Hematopoietic multipotent progenitor cell treated with erythropoietin and hydrocortisone succinate and interleukin-3 and kit ligand, for 15 days (in vitro differentiated cells): ENCODE measurements around the gene OVCH1.
"Not testable (repeated sequence)": the region's sequence is repeated elsewhere in the genome, so short reads cannot be mapped to it uniquely, and the experiment has no call there.

Experiments used
- DNase-seq: peaks from one replicate; pipeline ENCODE4 v3.0.0-alpha.2; 2015; ENCODE audit warnings: low spot score

OVCH1 gene

DNA sequence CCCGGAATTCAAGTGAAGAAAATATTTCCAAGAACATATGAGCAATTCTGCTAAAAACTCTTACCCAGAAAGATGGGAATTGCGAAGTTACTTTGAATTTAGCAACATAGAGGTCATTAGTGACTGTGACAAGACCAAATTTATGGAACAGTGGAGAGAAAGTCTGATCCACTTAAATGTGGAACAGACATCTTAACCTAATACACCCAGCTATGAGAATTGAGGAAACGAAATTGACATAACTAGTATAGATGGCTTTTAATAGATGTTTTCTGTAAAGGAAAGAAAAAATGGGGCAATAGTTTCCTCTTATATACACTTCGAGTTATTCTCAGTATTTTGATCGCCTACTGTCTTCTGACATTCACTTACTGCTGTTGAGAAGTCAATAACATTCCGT, 4.6 kb downstream of the OVCH1 start:
- no peak for DNase-seq

DNA sequence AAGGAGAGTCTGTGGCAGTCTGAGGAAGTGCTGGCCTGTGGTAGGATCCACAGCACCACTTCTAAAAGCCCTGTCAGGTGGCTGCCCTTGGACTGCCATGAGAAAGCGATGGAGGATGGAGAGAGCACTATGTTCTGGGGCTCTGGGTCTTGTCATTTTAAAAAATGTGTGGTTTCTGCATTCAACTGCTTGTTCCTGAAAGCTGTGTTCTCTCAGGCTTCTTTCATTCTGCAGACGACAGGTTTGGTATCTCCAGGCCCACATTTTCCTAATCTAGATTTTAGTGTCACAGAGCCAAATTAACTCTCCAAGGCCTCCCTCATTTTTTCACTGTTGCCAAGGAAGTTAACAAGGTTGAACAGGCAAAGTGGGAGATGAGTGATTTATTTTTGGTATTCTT, 10.5 kb downstream of the OVCH1 start:
- DNase-seq: no peak

DNA sequence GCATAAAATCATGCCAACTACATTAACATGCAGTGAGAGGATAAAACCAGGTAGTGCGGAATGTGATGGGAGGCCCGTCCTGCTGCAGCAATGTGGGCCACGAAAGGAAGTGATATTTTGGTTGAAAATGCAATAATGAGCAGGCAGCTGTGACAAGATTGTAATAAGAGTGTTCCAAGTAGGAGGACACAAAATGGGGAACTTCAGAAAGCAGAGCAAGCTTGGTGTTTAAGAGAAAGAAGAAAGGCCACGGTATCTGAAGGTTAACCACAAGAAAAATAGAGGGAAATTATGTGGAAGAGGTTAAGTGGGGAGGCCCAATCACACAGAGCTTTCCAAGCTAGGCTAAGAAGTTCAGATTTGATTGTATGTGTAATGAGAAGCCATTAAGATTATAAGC, 34.3 kb downstream of the OVCH1 start:
- DNase-seq: no peak

DNA sequence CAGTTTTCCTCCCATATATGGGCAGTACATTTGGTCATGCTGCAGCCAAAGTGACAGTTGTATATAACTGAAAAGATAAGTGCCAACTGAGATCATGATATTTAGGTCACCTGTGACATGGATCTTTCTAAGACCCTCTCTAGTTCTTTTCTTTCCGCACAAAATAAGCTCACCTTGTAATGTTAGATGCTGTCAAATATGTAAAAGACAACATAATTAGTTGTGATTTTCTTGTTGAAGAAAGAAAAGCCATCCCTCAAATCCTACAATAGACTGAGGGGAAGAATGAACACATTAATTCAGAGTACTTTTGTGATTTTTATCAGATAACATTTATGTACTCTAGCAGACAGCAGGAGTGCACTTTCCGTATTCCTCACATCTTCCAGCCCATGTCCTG, 37.4 kb downstream of the OVCH1 start:
- DNase-seq: no peak

DNA sequence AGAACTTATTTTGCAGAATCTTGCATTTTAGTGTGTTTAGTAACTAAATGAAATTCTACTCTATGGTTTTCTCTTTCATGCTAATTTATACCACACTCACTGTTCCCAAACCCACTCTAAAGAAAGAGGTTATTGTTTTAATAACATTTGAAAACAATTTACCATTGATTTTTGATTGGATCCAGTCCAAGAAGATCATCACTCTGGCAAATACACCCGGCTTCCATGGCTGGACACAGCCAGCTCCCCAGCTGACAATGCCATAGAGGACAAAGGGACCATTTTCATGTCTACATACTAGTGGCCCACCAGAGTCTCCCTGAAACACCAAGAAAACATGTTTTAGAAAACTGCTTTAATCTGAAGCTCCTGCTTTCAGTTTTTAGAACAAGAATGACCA, 42.4 kb downstream of the OVCH1 start:
- no peak for DNase-seq

DNA sequence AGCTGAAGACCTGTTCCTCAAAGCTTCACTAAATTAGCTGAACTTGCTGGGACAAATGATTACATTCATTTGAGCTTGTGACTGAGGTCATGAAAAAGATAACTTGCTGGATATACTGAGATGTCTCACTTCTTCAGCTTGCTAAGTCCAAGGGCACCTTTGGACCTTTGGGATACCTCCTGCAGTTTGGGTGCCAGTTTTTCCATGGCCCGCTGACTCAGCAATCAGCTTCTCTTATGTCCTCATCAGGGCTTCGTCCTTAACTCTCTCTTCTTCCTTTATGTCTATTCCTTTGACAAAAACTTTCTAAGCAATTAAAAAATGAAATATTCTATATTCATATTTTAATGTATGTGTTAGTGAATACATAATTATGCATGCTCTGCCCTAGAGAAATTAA, 45.6 kb downstream of the OVCH1 start:
- no peak for DNase-seq

DNA sequence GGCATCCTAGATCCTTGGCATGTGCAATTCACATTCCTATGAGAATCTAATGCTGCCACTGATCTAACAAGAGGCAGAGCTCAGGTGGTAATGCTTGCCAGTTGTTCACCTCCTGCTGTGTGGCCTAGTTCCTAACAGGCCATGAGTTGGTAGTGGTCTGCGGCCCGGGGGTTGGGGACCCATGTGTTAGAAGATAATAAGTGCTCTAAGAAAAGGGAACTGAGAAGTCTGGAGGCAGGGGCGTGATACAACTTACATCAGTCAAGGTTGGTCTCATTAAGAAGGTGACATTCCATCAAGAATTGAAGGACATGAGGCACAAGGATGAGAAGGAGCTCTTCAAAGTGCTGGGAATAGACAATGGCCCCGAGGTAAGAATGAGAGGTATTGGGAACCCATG, 49.3 kb downstream of the OVCH1 start:
- no peak for DNase-seq

DNA sequence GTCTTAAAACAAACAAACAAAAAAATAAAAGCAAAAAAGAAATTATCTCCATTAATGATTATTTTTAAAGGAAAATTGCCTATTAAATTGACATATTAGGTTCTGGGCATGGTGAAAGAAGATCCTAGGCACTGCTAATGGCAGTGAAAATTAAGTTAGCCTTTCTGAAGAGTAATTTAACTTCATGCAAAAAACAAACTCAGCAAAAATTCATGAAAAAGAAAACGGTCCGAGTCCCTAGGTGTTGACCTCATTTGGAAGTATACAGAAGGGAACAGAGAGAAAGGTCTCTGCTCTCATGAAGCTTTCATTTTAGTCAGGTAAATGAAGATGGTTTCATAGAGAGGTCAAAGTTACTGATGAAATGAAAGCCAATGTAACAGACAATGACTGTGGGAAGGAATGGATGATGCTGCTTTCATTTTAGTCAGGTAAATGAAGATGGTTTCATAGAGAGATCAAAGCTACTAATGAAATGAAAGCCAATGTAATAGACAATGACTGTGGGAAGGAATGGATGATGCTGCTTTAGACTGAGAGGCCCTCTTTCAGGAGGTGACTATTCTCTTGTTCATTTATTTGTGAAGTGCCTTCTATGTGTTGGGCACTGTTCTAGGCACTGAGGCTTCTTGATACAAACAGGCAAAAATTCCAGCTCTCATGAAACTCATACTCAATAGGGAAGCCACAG, 50.1 kb downstream of the OVCH1 start:
- DNase-seq: no peak

DNA sequence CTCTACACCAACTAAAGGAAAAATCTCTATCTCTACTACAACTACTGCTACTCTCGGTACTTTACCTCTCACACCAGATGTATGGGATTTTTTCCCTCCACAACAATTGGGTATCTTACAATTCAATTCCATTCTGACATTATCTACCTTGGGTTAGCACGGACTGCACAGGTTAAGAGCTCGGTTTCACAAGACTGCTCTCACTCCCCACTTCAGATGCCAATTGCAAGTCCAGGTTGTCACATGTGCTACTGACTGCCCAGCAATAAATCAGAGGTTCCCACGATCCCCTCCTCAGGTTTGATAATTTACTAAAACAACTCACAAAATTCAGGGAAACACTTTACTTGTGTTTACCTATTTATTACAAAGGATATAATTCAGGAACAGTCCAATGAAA, 58.0 kb downstream of the OVCH1 start:
- no peak for DNase-seq

DNA sequence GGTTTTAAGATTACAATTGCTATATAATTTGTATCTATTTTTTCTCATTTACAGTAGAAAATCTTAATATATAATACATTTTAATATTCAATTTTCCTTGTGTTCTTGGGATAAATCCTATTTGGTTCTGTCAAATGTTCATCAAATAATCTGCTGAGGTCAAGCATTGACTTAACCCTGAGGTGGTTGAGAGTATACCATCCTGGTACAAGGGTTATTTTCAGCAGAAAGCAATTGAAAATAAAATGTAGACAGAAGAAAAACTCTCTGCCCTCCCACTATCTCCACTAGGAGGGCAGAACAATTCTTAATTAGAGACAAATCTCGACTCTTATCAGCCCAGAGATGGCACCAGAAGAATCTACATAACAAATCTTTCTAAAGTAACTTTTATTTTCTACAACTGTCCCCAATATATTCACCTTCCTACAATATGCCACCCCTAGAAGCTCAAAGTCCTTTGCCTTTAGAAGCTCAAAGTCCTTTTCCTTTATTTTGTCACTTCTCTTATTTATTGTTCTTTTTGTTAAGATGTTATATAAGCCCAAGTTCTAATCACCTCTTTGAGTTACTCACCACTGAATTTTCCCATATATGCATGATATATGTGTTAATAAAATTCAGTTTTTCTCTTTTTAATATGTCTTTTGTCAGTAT, 58.6 kb downstream of the OVCH1 start:
- DNase-seq: no peak

DNA sequence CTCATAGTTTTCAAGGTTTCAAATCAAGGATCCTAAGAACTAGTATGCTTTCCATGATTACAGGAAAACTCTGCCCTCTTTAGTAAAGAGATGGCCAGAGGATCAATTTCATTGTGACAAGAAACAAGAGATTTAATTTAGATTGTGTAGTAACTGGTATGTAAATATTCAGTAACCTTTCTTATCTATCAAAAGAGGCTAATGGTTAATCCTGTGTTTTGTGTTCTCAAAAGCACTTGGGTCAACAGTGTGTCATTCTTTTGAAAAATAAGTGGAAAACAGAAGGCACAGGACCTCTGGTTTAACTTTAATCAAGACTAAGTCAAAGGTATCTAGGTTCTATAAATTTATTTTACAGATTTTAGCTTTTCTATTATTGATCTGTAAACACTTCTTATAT, 59.9 kb downstream of the OVCH1 start:
- DNase-seq: no peak

DNA sequence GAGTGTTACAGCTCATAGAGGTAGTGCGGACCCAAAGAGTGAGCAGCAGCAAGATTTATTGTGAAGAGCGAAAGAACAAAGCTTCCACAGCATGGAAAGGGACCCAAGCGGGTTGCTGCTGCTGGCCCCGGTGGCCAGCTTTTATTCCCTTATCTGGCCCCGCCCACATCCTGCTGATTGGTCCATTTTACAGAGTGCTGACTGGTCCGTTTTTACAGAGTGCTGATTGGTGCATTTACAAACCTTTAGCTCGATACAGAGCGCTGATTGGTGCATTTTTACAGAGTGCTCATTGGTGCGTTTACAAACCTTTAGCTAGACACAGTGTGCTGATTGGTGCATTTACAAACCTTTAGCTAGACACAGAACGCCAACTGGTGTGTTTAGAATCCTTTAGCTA, 60.7 kb downstream of the OVCH1 start:
- DNase-seq: not testable (repeated sequence)

DNA sequence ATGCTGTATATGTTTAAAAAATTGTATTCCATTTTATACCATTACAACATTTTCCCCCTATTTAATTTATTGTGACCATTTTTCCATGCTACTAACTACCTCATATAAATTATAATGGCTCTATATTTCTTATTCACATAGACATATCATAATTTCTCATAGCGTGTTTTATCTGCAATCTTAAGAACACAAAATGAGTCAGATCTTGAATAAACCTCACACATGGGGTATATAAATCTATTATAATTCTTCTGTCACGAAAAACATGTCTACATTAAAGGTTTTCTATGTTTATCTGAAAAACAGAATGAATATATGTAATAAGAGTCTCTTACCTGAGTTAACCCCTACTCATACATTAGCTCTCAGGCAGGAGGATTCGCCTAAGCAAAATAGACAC, 66.0 kb downstream of the OVCH1 start:
- DNase-seq: no peak

DNA sequence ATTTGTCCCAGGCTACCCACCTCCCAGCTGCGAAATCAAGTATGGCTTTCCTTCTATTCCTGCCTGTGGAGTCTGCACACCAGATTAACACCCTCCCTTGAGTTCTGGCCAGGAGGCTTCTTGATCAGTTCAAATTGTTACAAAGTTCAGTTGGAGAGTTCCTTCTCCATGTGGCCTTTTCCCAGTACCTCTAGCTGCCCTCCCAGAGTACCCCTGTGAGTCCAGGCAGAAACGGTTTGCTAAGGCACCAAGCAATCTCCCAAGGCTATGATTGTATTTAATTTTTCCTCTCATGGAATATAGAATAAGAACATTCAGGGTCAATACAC, 66.8 kb downstream of the OVCH1 start:
- DNase-seq: no peak

DNA sequence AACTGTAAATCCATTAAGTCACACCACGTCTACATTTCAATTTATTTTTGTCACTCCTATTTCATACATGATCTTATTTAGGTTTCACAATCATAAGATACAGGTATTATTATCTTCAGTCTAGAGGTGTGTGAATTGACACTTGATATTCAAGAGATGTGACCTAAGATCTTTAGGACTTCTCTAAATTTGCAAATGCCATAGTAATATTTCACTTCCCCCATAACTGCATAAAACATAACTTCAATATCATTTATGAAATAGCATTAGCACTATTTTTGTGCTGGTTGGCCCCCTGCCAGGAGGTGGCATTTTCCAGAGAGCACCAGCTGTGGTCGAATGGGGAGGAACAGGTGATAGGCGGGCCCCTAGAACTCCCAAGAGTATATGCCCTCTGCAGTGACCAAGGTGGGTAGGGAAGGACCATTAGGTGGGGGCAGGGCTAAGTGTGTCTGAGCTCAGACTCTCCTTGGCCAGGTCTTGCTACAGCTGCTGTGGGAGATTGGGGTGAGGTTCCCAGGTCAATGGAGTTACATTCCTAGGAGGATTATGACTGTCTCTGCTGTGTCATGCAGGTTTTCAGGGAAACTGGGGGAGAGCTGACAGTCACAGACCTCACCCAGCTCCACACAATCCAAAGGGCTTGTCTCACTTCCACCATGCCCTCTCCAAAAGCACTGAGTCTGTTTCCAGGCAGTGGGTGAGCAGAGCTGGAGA, 67.3 kb downstream of the OVCH1 start:
- DNase-seq: no peak

DNA sequence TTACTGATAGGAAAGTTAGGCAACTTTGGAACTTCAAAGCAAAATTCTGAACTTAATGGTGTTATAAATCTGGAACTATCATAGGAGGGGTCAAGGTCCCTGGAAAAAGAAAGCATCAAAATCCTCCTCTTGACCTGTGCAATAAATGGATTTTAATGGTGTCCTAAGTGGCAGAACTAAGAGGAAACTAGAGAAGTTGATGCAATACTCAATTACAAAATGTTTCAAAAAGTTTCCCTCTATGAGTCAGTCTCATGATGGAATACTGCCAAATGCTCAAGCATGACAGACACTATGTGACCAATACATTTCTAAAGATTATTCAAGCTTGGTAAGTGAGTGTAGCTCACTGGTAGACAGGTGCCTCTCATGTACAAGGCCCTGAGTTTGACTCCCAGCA, 68.9 kb downstream of the OVCH1 start:
- no peak for DNase-seq

DNA sequence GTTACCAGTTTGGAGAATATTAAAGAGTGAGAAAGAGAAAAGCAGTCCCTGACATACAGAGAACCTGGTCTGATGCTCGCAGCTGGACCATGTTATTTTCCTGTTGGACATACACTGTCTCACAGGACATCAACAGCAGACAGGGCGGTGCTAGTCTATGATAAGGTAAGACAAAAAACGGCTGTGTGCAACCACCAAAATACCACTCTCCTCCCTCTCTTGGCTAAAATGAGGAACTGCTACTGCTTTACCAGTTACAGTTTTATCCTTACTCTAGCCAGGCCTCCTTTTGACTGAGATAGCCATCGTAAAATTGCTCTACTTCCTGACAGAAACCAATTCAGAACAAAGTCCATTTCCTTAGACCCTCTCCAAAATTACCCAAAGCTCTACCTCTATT, 69.5 kb downstream of the OVCH1 start:
- DNase-seq: no peak

DNA sequence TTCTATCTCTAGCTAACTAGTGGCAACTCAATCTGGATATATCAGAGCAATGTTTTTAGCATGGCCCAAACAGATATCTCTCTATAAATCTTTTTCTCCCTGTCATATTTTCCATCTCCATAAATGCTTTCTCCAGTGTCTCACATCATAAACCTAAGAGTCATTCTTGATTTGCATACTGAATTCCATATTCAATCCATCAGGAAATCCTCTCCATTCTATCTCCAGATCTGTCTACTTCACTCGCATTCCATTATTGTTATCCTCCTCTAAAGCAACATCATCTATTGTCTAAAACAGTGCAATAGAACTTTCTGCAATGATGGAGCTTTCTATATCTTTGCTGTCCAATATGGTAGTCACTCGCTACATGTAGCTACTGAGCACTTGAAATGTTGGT, 71.0 kb downstream of the OVCH1 start:
- no peak for DNase-seq

DNA sequence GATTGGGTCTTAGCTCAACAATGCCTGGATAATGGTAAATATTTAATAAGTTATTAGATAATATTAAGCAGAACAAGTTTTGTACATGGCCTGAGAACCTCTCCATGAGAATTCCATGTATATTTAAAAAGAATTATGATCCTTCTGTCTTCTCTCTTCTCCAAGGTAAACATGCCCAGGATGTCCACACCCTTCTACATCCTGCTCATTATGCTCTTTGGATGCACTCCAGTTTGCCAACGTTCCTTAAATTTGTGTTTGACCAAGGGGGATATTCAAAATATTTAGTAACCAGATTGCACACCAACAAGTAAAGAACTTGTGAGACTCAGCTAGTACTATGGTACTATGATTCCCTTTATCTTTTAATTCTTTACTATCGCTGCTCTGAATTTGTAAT, 71.8 kb downstream of the OVCH1 start:
- no peak for DNase-seq

DNA sequence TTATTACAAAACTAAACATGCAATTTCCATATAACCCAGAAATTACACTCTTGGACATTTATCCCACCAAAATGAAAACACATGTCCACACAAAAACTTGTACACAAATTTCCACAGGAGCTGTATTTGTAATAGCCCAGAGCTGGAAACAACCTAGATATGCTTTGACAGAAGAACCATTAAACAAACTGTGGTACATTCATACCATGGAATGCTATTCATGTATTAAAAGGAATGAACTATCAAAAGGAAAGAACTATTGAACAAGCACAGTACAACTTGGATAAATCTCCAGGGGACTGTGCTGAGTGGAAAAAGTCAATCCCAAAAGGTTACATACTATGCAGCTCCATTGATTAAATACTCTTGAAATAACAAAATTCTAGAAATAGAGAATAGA, 80.7 kb downstream of the OVCH1 start:
- no peak for DNase-seq

DNA sequence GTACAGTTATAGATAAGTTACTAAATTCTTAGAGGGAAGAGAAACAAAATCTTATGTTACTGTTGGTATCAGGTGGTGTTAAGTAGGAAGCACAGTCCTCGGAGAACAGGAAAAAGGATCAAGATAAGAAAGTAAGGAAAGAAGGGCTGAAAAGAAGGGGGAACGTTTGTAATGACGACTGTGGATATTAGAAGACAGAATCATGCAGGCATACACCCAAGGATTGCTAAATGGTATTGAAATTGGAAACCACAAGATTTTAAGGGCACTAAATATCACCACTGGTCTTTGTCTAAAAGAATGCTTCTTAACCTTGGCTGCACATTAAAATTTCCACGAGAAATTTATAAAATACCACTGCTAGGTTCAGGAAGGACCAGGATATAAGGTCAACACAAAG, 82.4 kb downstream of the OVCH1 start:
- DNase-seq: no peak

DNA sequence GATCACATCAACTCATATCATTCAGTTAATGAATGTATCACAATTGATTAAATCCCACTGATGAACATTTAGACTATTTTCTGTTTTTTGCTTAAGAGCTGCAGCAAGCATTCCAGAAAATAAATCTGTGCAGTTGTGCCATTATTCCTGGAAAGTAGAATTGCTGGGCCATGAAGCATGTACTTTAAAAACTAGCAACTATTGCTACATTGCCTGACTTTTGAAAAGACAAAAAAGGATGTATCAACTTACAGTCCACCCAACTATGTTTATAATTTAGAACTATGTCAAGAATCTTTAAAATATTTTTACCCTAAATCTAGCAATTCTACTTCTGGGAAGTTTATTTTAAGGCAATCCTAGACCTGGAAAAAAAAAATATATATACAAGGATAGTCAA, 83.1 kb downstream of the OVCH1 start:
- DNase-seq: no peak

DNA sequence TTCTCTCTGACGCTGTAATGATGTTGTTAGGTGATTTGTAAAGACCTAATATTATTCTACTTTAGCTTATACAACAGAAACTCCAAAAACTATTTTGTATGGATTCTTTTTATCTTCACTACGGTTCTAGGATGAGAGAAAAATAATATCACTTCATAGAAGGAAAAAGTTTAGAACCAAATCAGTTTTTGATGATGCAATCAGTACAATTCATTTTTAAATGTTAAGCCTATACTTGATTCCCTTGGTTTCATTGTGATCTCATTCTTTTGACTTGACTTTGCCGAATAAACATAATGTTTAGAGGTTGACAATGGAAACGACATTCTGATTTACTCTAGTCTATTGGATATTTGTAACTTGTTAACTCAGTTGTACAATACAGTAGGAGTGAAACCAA, 91.9 kb downstream of the OVCH1 start:
- no peak for DNase-seq

DNA sequence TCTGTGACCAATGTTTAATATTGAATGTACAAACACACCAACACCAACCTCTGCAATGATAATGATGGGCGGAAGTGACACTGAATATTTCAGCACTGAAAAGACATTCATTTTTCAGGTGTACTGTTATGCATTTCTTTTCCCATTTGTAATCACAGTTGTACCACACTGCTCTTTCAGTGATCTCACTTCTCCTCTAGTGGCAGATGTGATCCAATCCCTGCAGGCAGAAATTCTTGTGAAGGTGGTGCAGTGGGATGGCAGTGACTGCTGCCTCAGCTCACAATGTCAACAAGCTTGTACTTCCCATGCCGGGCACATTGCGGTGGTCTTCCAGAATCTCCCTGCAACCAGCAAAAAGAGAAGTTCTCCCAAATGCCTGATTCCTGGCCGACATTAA, 93.5 kb downstream of the OVCH1 start:
- no peak for DNase-seq
